Aorta (tissue), 5 donors: ENCODE data around the gene ATXN10. TPM values are rescaled to one million over a fixed set of nuclear protein-coding genes. Genes with fewer than 3 reads are reported as not detected.
"Not testable (repeated sequence)": the region's sequence is repeated elsewhere in the genome, so short reads cannot be mapped to it uniquely, and the experiment has no call there.

Source experiments
- ATAC-seq: fragments of 200-7000 bp; cut with Tn5 transposase; one replicate; pipeline ENCODE4 v1.9.1; 2022; ENCODE audit warnings: moderate library complexity; ENCODE audit not compliant: low FRiP score
- DNase-seq, 2 donors: peaks; one replicate each; pipeline ENCODE4 v3.0.0-alpha.2; 2020
- H3K27ac ChIP-seq, 2 donors: one replicate each; pipeline ENCODE4 v1.5.1; 2013; ENCODE audit warnings: low read length in 2 of 2, mild to moderate bottlenecking in 2 of 2, moderate library complexity in 2 of 2, control low read depth in 1 of 2, inconsistent platforms in 1 of 2, low read depth in 1 of 2
- H3K27me3 ChIP-seq, 2 donors: one replicate each; pipeline ENCODE4 v1.6.1; 2013; ENCODE audit warnings: control low read depth in 1 of 2, low read length in 1 of 2, mild to moderate bottlenecking in 1 of 2, moderate library complexity in 1 of 2; ENCODE audit not compliant: insufficient read depth in 2 of 2, control insufficient read depth in 1 of 2
- H3K36me3 ChIP-seq, 2 donors: one replicate each; pipeline ENCODE4 v1.6.1; 2013; ENCODE audit warnings: control low read depth in 1 of 2, low read length in 1 of 2, mild to moderate bottlenecking in 1 of 2; ENCODE audit not compliant: insufficient read depth in 2 of 2, control insufficient read depth in 1 of 2
- H3K4me1 ChIP-seq, 2 donors: one replicate each; pipeline ENCODE4 v1.6.1; 2013; ENCODE audit warnings: low read length in 2 of 2, control low read depth in 1 of 2, mild to moderate bottlenecking in 1 of 2, moderate library complexity in 1 of 2; ENCODE audit not compliant: insufficient read depth in 2 of 2, control insufficient read depth in 1 of 2
- H3K4me3 ChIP-seq, 2 donors: one replicate each; pipeline ENCODE4 v1.5.1; 2013; ENCODE audit warnings: low read length in 2 of 2, control low read depth in 1 of 2, mild to moderate bottlenecking in 1 of 2
- H3K9me3 ChIP-seq: one replicate; pipeline ENCODE4 v1.6.1; 2013; ENCODE audit warnings: mild to moderate bottlenecking, low read length; ENCODE audit not compliant: control insufficient read depth
- WGBS, 2 donors: extraction: QIAGEN DNeasy Blood & Tissue Kit; methylation state at CpG; one replicate each; pipeline ENCODE4 v1.1.7; 2013; 5-methylcytosine and 5-hydroxymethylcytosine counted together
- intact Hi-C, 2 donors: fragments of 100-400 bp; cut with DNase I; formaldehyde crosslinking; loops; one replicate each; pipeline versions ENCODE4 v1.14.2 to v1.15.0; 2022
- polyA plus RNA-seq, 2 donors: library from polyadenylated mRNA; stranded (reverse); fragments of 200-250 nt; gene quantifications; one replicate each; pipeline ENCODE4 v1.2.3, GENCODE V29; 2013
- total RNA-seq, 2 donors: library from RNA; stranded (reverse); fragmentation: NEBNext Ultra II Directional; extraction: Animal tissue kit (Norgen Biotek cat#: 25700); gene quantifications; one replicate each; pipeline ENCODE4 v1.2.1, GENCODE V29; 2021
- donor health status: healthy with polysubstance abuse.
- donor health status: Bipolar disorder and iron deficiency.
- donor health status: DM: no; HTN: no; CAD: no.
- donor health status: DM: no; HTN: no; CAD: no.
- donor health status: DM: yes; HTN: yes; CAD: no.

The ATXN10 gene
- total and polyA plus RNA-seq, 4 donors = 43.1 to 126 (median 80.8) TPM

- Histone ChIP-seq H3K36me3 (peaks cover 0 to 6% of the 10 kb centered on the region in 2 donors), H3K4me1 (no peaks in the 10 kb centered on the region), H3K4me3 (no peak overlapping the region), H3K9me3 (no peaks in the 10 kb centered on the region), H3K27ac (no peak overlapping the region), H3K27me3 (no peaks in the 10 kb centered on the region)
- ATAC-seq = no peak
- DNase-seq = no peak
- 83 to 87% methylated on average over 3 of the region's 3 CpGs for WGBS, 2 donors
- intact Hi-C loops = no loop called here
Measured at GRCh38 chr22:45793161-45793560, 121.5 kb downstream of the ATXN10 start.

DNA sequence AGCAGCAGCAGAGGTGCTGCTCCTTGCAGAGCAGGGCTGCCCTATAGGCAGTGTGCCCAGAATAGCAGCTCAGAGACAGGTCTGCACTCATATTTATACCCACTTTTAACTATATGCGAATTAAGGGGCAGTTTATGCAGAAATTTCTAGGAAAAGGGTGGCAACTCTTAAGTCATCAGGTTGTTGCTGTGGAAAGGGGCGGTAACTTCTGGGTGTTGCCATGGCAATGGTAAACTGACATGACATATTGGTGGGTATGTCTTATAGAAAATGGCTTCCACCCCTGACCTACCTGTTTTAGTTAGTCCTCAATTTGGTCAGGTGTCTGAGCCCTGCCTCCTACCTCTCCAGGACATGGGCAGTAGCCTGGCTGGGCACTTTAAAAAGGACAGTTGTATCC, 122.3 kb downstream of the ATXN10 start:
- H3K27me3 ChIP-seq = no peaks in the 10 kb centered on the region
- no peaks in the 10 kb centered on the region for H3K9me3 ChIP-seq
- no peak for DNase-seq
- H3K4me1 ChIP-seq = no peaks in the 10 kb centered on the region
- peaks cover 0 to 6% of the 10 kb centered on the region in 2 donors for H3K36me3 ChIP-seq
- 93 to 96% methylated on average over 2 of the region's 2 CpGs for WGBS, 2 donors
- intact Hi-C loops = no loop called here
- no peak for ATAC-seq
- no peak overlapping the region for H3K4me3 ChIP-seq
- H3K27ac ChIP-seq = no peak overlapping the region

- H3K27me3 ChIP-seq, H3K27ac ChIP-seq, H3K4me3 ChIP-seq, H3K4me1 ChIP-seq, H3K9me3 ChIP-seq, DNase-seq, H3K36me3 ChIP-seq, ATAC-seq, intact Hi-C loops: not testable (repeated sequence)
- 96 to 97% methylated on average over 9 of the region's 9 CpGs for WGBS, 2 donors
Measured at GRCh38 chr22:45796009-45796408, 124.4 kb downstream of the ATXN10 start.

DNA sequence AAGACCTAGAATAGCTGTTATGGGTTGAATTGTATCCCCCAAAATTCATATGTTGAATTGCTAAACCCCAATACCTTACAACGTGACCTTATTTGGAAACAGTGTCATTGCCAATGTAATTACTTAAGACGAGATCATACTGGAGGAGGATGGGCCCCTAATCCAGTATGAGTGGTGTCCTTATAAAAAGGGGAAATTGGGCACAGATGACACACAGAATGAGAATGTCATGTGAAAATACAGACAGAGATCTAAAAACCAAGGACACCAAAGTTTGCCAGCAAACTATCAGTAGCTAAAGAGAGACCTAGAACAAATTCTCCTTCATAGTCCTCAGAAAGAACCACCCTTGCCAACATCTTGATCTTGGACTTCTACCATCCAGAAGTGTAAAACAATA, 127.7 kb downstream of the ATXN10 start:
- intact Hi-C loops = no loop called here
- no peaks in the 10 kb centered on the region for H3K4me1 ChIP-seq
- H3K36me3 ChIP-seq = peaks cover 0 to 2% of the 10 kb centered on the region in 2 donors
- H3K9me3 ChIP-seq = no peaks in the 10 kb centered on the region
- 87 to 94% methylated on average over 2 of the region's 2 CpGs for WGBS, 2 donors
- H3K27ac ChIP-seq = no peak overlapping the region
- DNase-seq (no peak), ATAC-seq (no peak)
- H3K4me3 ChIP-seq = no peak overlapping the region
- no peaks in the 10 kb centered on the region for H3K27me3 ChIP-seq

GRCh38 chr22:45802054-45802453, 130.4 kb downstream of the ATXN10 start:
- Histone ChIP-seq H3K27ac (no peak overlapping the region), H3K27me3 (no peaks in the 10 kb centered on the region), H3K4me1 (peaks cover 0 to 6% of the 10 kb centered on the region in 2 donors), H3K9me3 (no peaks in the 10 kb centered on the region), H3K36me3 (no peaks in the 10 kb centered on the region), H3K4me3 (no peak overlapping the region)
- DNase-seq = no peak
- no peak for ATAC-seq
- 89 to 93% methylated on average over 4 of the region's 4 CpGs for WGBS, 2 donors
- intact Hi-C loops = no loop called here

DNA sequence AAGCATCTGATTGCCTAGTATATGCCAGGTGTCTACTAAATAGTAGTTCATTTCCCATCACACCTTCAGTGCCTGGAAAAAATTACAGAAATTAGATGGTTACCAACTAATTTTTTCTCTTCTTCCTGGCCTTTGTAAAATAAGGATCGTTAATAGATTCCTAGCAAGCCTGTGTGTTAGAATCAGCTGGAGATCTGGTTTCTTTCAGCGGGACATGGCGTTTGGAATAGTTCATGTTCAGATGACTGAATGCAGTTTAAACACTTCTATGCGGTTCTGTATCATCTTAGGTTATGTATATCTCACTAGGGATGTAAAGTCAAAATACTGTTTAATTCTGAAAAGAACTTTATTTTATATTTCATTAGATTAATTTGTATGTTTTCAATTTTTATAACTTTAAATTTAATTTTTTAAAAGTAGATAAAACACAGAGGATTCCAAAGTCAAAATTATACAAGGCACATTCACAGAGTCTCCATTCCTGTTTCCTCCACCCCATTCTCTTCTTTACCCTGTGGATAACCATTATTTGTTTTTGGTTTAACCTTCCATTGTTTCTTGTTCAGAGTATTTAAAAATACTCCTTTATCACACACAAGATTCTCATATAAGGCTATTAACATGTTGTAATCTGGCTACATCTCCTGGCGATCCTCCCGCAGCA, 132.8 kb downstream of the ATXN10 start:
- H3K27ac ChIP-seq = no peak overlapping the region
- WGBS, 2 donors = 83 to 87% methylated on average over 6 of the region's 6 CpGs
- peaks cover 0 to 6% of the 10 kb centered on the region in 2 donors for H3K4me1 ChIP-seq
- intact Hi-C loops = no loop called here
- ATAC-seq (no peak), DNase-seq (no peak)
- H3K9me3 ChIP-seq = no peaks in the 10 kb centered on the region
- H3K27me3 ChIP-seq = no peaks in the 10 kb centered on the region
- no peak overlapping the region for H3K4me3 ChIP-seq
- H3K36me3 ChIP-seq = peaks cover 2 to 5% of the 10 kb centered on the region in 2 donors

DNA sequence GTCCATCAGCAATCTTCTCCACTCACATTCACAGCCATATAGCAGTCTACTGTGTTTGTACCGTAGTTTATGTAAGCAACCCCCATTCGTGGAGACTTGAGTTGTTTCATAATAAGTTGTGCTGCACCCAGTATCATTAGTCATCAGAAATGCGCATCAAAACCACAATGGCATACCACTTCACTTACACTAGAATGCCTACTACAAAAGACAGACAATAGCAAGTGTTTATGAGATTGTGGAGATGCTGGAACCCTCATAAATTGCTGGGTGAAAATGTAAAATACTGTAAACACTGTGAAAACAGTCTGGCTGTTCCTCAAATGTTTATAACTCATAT, 133.3 kb downstream of the ATXN10 start:
- DNase-seq (no peak), ATAC-seq (no peak)
- intact Hi-C loops = no loop called here
- WGBS, 2 donors = 81 to 84% methylated on average over 3 of the region's 3 CpGs
- Histone ChIP-seq H3K4me3 (no peak overlapping the region), H3K27ac (no peak overlapping the region), H3K4me1 (peaks cover 0 to 6% of the 10 kb centered on the region in 2 donors), H3K27me3 (no peaks in the 10 kb centered on the region), H3K36me3 (peaks cover 2 to 5% of the 10 kb centered on the region in 2 donors), H3K9me3 (no peaks in the 10 kb centered on the region)

GRCh38 chr22:45805413-45805812, 133.8 kb downstream of the ATXN10 start:
- WGBS, 2 donors = 66 to 70% methylated on average over 6 of the region's 6 CpGs
- no peak for DNase-seq
- Histone ChIP-seq H3K4me3 (no peak overlapping the region), H3K4me1 (peaks cover 0 to 6% of the 10 kb centered on the region in 2 donors), H3K27ac (no peak overlapping the region), H3K36me3 (peaks cover 2 to 5% of the 10 kb centered on the region in 2 donors), H3K27me3 (no peaks in the 10 kb centered on the region), H3K9me3 (no peaks in the 10 kb centered on the region)
- ATAC-seq = no peak
- intact Hi-C loops = no loop called here

DNA sequence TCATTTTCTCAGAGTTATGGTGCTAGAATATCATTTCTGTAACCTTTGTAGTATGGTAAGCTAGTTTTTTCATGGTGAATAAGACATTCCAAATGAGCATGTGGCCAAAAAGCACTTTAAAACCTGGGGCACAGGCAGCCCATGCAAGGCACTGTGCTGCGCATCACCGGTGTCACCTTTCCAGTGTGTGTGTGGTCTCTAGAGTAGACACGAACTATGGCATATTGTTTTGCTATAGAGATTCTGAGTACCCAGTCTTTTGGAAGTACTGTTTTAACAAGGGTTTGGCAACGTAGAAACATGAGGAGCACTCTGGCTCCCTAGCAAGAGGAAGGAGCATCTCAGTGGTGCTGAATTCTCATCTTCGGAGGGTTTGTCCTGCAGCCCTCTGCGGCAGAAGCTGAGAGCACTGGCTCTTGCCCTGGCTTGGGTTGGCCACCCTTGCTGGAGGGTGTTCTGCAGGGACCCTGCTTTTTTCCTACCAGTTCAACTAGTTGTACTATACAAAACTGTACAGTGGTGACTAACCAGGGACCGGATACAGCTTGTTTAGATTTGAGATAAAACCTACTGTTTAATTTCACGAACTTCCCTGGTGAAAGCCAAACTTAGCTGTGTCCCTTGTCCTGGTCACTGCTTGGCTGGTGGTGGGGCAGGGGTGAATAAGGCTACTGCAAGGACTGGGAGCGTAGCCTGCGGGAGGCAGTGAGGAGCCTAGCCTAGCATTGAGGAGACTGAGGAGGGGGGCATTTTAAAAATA, 135.7 kb downstream of the ATXN10 start:
- 64 to 66% methylated on average over 10 of the region's 10 CpGs for WGBS, 2 donors
- H3K27me3 ChIP-seq = no peaks in the 10 kb centered on the region
- intact Hi-C loops = no loop called here
- H3K4me1 ChIP-seq = peaks cover 0 to 6% of the 10 kb centered on the region in 2 donors
- H3K27ac ChIP-seq = no peak overlapping the region
- DNase-seq (no peak), ATAC-seq (no peak)
- H3K4me3 ChIP-seq = no peak overlapping the region
- peaks cover 4 to 5% of the 10 kb centered on the region in 2 donors for H3K36me3 ChIP-seq
- no peaks in the 10 kb centered on the region for H3K9me3 ChIP-seq
